GM21367 (cell line): ENCODE data around the gene DENND5A.
"Not testable (repeated sequence)": the region's sequence is repeated elsewhere in the genome, so short reads cannot be mapped to it uniquely, and the experiment has no call there.

ENCODE experiments used
- ATAC-seq: cut with Tn5 transposase; IDR thresholded peaks from one replicate; pipeline ENCODE4 v1.9.1; 2021; ENCODE audit not compliant: unreplicated experiment

The DENND5A gene

DNA sequence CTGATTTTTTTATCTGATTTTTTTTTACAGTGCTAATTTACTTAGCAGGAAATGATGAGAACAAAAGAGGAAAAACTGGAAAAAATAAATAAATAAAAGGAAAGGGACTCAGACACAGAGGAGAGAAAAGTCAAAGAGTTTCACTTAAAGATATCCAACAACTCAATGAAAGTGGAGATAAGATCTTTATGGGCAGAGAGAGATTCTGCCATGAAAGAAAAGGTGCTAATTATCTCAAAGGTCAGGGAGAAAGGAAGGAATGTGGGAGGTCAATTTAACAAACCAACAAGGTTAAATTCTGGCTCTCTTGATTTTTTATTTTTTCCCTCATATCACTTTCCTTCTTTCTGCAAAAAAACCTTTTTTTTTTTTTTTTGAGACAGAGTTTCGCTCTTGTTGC, 86.0 kb downstream of the DENND5A start:
- no peak for ATAC-seq

DNA sequence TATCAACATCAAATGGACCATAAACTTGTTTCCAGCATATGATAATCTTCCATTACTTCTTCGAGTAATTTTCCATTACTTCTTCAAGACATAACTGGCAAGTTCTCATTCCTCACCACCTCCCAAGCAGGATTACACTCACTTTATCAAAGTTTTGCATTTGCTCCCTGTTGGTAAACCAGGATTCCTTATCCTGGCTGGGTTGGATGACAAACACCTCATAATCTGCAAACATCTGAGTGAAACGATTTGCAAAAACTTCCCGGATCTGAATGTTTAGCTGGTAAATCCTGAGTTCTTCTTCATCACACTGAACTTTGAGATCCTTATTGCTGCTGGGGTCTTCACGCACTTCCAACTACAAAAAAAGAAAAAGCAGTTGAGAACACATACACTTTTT, 86.4 kb downstream of the DENND5A start:
- ATAC-seq = no peak

DNA sequence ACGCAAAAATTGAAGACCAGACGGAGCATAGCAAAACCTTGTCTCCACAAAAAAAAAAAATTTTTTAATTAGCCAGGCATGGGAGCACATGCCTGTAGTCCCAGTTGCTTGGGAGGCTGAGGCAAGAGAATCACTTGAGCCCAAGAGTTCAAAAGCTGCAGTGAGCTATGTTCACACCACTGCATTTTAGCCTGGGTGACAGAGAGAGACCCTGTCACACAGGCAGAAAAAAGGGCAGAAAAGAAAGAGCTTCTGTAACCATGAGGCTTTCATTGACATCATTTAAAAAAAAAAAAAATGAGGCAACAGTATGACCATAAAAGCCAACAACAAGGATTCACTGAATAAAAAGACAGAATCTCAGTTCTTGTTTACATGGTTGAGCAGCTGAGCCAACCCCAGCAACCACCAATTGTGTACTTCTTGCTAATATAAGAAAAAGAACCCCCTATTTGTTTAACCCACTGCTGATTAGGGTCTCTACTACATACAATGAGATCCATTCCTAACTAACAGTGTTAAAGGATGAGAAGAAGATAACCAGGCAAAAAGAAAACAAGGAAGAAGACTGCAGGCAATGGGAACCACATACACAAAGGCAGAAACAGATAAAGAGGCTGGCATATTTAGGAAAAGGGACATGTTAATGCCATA, 87.6 kb downstream of the DENND5A start:
- ATAC-seq = no peak

DNA sequence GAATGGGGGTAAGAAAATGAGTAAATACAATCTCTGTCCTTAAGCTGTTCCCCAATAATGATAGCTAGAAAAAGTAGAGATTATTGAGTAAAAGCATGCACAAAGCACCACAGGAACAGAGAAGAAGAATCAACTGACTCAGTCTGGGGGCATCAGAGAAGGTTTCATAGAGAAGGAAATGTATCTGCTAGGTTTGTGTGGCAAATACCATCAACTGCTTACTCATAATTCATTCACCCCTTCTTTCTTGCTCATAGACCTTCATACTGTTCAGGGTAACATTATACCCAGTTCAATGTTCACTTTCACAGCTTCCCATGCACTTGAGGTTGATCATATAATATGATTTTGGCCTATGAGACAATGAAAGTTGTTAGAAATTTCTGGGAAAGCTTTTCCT, 88.6 kb downstream of the DENND5A start:
- no peak for ATAC-seq

GRCh38 chr11:9176136-9176535, 89.0 kb downstream of the DENND5A start:
- no peak for ATAC-seq

- no peak for ATAC-seq
Observed at GRCh38 chr11:9172389-9172788, 92.8 kb downstream of the DENND5A start.

DNA sequence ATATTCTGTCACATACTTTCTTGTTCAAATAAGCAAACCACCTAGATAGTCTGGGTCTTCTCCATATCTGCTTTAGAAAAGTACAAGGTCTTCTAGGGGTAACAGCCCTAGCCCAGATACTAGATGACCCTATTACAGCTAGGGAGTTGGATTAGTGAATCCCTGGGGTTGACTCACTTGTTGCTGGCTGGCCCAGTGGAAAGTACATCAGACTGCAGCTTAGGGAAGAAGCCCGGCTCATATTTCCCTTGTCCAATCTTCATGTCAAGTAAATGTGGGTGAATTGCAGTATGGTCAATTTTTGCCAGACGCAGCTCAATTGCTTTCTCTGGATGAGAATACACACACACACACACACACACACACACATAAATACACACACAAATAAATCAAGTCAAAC, 94.7 kb downstream of the DENND5A start:
- no peak for ATAC-seq

GRCh38 chr11:9169595-9170295, 95.4 kb downstream of the DENND5A start:
- no peak for ATAC-seq

GRCh38 chr11:9161991-9162390, 103.2 kb downstream of the DENND5A start:
- ATAC-seq = not testable (repeated sequence)

DNA sequence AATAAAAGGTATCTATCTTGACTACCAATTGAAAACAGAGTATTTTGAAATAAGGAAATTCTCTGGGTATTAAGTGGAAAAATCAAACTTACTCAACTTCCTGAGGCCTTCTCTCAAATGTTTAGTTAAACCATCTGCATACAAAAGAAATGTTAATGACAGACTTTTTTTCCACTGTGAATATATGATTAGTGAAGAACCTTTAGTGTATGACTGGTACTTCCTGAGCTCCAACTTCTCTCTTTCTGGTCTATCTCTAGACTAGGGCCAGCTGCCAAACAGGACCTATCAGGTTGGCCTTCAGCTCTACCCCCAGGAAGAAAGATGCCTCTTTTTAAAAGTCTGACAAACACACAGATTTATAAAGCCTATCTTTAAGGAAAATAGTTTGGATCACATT, 105.0 kb downstream of the DENND5A start:
- no peak for ATAC-seq

GRCh38 chr11:9158898-9159391, 106.2 kb downstream of the DENND5A start:
- ATAC-seq = no peak

- ATAC-seq = no peak
Observed at GRCh38 chr11:9155930-9156329, 109.2 kb downstream of the DENND5A start.

- ATAC-seq = no peak
Observed at GRCh38 chr11:9153651-9154050, 111.5 kb downstream of the DENND5A start.

DNA sequence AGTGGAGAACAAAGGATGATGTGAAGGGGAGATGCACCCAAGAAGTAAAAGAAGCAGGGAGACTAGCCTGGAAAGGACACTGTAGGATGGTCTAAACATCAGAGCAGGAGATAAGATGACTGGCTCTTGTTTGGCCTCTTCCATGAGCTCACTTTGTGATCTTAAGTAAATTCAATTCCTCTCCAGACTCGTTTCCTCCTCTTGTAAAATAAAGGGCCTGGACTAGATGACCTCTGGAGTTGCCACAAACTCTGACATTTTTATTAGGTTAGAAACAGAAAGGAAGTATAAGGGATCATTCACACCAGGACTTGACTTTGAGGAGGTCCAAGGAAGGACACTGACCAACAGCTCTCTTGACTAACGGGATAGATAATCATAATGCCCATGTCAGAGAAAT, 113.5 kb downstream of the DENND5A start:
- ATAC-seq = no peak

DNA sequence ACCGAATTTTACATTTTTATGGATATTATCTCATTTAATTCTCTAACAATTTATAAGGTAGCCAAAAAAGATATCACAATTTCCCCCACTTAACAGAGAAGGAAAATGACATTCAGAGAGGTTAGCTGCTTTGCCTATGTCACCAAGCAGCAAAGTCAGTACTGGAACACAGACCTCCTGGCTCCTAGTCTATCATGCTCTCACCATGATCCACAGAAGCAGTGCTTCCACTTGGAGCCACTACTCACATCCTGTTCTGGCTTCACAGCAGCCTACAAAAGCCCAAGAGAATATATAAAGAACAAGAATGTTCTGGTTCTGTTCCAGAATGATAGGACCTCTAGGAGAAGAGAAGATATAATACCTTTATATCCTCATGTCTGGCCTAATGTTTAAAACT, 114.2 kb downstream of the DENND5A start:
- no peak for ATAC-seq

DNA sequence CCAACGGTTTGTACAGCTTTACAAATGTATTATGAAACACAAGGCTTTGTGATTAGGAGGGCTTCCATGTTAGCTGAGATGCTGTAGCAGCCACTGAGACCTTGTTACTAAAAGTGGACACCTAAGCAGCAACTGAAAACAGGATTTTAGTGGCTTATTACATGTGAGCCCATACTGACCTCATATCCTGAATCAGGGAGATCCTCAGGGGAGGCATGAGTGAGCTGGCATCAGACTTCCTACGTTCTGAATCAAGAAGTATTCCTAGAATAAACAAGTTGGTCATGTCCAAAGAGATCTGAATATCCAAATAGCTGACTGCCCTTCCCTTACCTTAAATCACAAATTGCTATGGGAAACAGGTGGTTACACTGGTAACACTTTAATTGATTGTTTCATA, 114.6 kb downstream of the DENND5A start:
- ATAC-seq = no peak

GRCh38 chr11:9148727-9149126, 116.4 kb downstream of the DENND5A start:
- no peak for ATAC-seq

DNA sequence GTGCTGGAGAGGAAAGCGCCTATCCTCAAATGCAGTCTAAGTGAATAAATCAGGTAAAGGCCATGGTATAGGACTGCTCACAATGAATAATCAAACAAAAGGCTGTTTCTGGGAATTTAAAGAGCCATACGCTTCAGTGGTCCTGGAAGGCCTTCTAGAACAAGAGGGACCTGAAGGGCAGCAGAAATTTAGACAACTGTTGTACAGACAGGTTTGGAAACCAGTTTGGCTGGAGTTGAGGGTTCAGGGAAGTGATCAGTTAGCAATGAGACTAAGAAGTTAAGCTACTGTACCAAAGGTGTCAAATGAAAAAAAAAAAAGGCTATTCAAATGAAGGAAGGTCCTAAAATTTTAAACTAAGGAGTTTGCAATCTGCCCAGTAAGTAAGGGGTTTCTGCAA, 117.1 kb downstream of the DENND5A start:
- no peak for ATAC-seq

- ATAC-seq = no peak
Observed at GRCh38 chr11:9146477-9146876, 118.7 kb downstream of the DENND5A start.

GRCh38 chr11:9145283-9145682, 119.9 kb downstream of the DENND5A start:
- ATAC-seq = no peak

DNA sequence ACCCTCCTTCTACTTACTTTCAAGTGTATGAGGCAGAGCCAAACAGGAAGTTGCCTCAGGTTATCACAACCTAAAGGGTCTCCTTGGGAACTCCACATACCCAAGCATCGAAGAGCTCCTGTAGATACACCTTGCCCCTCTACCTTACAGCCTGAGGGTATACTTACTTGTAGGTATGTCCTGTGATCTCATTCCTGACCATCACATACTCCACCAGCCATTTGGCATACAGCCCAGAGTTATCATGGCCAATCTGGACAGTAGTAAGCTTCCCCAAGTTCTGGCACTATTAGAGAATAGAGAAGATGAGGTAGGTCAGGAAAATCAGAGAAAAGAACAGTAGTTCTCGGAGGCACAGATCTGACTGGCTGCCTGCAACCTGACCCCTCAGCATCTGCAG, 120.3 kb downstream of the DENND5A start:
- no peak for ATAC-seq

GRCh38 chr11:9143721-9144120, 121.4 kb downstream of the DENND5A start:
- ATAC-seq = no peak

DNA sequence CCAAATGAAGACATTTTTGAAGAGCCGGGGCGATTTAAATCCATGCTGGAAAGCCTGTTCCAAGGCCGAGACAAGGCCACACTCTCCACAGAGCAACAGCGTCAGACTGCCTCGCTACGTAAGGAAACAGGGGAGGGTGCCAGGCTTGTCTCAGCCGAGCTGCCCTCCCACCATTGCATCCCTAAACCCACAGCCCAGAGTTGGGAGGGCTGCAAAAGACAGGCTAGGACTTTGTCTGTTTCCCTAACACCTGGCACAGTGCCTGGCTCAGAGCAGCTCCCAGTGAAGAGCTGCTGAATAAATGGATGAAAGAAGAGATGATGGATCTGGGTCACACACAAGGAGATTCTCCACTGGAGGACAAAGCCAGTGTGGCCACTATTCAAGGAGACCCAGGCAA, 122.4 kb downstream of the DENND5A start:
- no peak for ATAC-seq
